ENCODE measurements around the gene ADIPOR1. TPM values are rescaled to one million over a fixed set of nuclear protein-coding genes. Genes with fewer than 3 reads are reported as not detected.

Gene ADIPOR1
- total RNA-seq, 2 experiments from 2014 or later, result 49.4 to 57.4 TPM

GRCh38 chr1:203002951-203003350, 44.8 kb upstream of the ADIPOR1 start:
- no peak for TF ChIP-seq CTCF (conservative IDR thresholded peaks at IDR 0.05; ENCODE audit: low read length)
- TF ChIP-seq EZH2phosphoT487 (IDR thresholded peaks at IDR 0.05; ENCODE audit: borderline replicate concordance, low read depth, low read length), result no peak
- Histone ChIP-seq H3K79me2 (ENCODE audit: insufficient read depth, low read depth, low read length) (peaks cover 6% of the 10 kb centered on the region), H3K9me3 (ENCODE audit: low read length) (no peaks in the 10 kb centered on the region), H3K27ac (ENCODE audit: low read depth, low read length, poor library complexity, severe bottlenecking) (no peak overlapping the region), H3K4me2 (ENCODE audit: low read length) (no peak overlapping the region), H4K20me1 (ENCODE audit: insufficient read depth, low read length) (peaks cover 3% of the 10 kb centered on the region; the same call in 1 of the 2 replicates), H2AFZ (ENCODE audit: low read length) (no peak overlapping the region), H3K9me2 (ENCODE audit: insufficient read depth, low read length) (no peaks in the 10 kb centered on the region), H3K4me1 (ENCODE audit: insufficient read depth, low read length, poor library complexity, severe bottlenecking) (peaks cover 23% of the 10 kb centered on the region), H3K36me3 (ENCODE audit: insufficient read depth, low read length) (no peaks in the 10 kb centered on the region), H3K4me3 (ENCODE audit: low read depth, low read length, poor library complexity, severe bottlenecking) (no peak overlapping the region)
- intact Hi-C loops (cut with micrococcal nuclease; ENCODE audit: unreplicated experiment), result loop anchor here (10.0 kb wide), 2 partner anchors 388 to 658 kb away; partner anchors contain the start of genes PPP1R12B and UBE2T
- no peak for DNase-seq (ENCODE audit: low spot score)
- CTCF ChIA-PET (ENCODE audit: unreplicated experiment), result no interaction called here
- POLR2A ChIA-PET, result no interaction called here
- BruUV-seq (replicated peaks), result no TSS peak

GRCh38 chr1:203001986-203002385, 43.9 kb upstream of the ADIPOR1 start:
- no peaks in the 10 kb centered on the region for H3K36me3 ChIP-seq (ENCODE audit: insufficient read depth, low read length)
- no peak overlapping the region for H2AFZ ChIP-seq (ENCODE audit: low read length)
- TF ChIP-seq EZH2phosphoT487 (IDR thresholded peaks at IDR 0.05; ENCODE audit: borderline replicate concordance, low read depth, low read length), result no peak
- TF ChIP-seq CTCF (conservative IDR thresholded peaks at IDR 0.05; ENCODE audit: low read length), result no peak
- no peak overlapping the region for H3K4me2 ChIP-seq (ENCODE audit: low read length)
- H3K4me3 ChIP-seq (ENCODE audit: low read depth, low read length, poor library complexity, severe bottlenecking), result no peak overlapping the region
- no TSS peak for BruUV-seq (replicated peaks)
- H3K79me2 ChIP-seq (ENCODE audit: insufficient read depth, low read depth, low read length), result no peaks in the 10 kb centered on the region
- H3K9me3 ChIP-seq (ENCODE audit: low read length), result no peaks in the 10 kb centered on the region
- intact Hi-C loops (cut with micrococcal nuclease; ENCODE audit: unreplicated experiment), result loop anchor here (10.0 kb wide), 2 partner anchors 387 to 657 kb away; partner anchors contain the start of genes PPP1R12B and UBE2T
- no peaks in the 10 kb centered on the region for H3K9me2 ChIP-seq (ENCODE audit: insufficient read depth, low read length)
- ChIA-PET CTCF (ENCODE audit: unreplicated experiment) (no interaction called here), POLR2A (interaction anchor here (0.6 to 0.7 kb wide), 2 partner anchors 19 to 24 kb away, joined by 3 to 4 read pairs; no protein-coding TSS in a partner anchor)
- H4K20me1 ChIP-seq (ENCODE audit: insufficient read depth, low read length), result no peaks in the 10 kb centered on the region
- H3K4me1 ChIP-seq (ENCODE audit: insufficient read depth, low read length, poor library complexity, severe bottlenecking), result peaks cover 23% of the 10 kb centered on the region
- no peak overlapping the region for H3K27ac ChIP-seq (ENCODE audit: low read depth, low read length, poor library complexity, severe bottlenecking)
- DNase-seq (ENCODE audit: low spot score), result no peak

- H3K4me3 ChIP-seq (ENCODE audit: low read depth, low read length, poor library complexity, severe bottlenecking), result no peak overlapping the region
- H3K9me3 ChIP-seq (ENCODE audit: low read length), result no peaks in the 10 kb centered on the region
- peaks cover 16% of the 10 kb centered on the region for H3K4me1 ChIP-seq (ENCODE audit: insufficient read depth, low read length, poor library complexity, severe bottlenecking)
- no peak overlapping the region for H3K4me2 ChIP-seq (ENCODE audit: low read length)
- no TSS peak for BruUV-seq (replicated peaks)
- no peaks in the 10 kb centered on the region for H4K20me1 ChIP-seq (ENCODE audit: insufficient read depth, low read length)
- TF ChIP-seq EZH2phosphoT487 (IDR thresholded peaks at IDR 0.05; ENCODE audit: borderline replicate concordance, low read depth, low read length) (no peak), CTCF (conservative IDR thresholded peaks at IDR 0.05; ENCODE audit: low read length) (no peak)
- H3K36me3 ChIP-seq (ENCODE audit: insufficient read depth, low read length), result no peaks in the 10 kb centered on the region
- H3K9me2 ChIP-seq (ENCODE audit: insufficient read depth, low read length), result no peaks in the 10 kb centered on the region
- H2AFZ ChIP-seq (ENCODE audit: low read length), result peak overlapping the region; percentile 76; the same call in 1 of the 2 replicates
- ChIA-PET POLR2A (no interaction called here), CTCF (ENCODE audit: unreplicated experiment) (interaction anchor here (1.1 kb wide), 1 partner anchor 40 kb away, joined by 3 read pairs; no protein-coding TSS in a partner anchor)
- peak overlapping the region; percentile 65 for H3K27ac ChIP-seq (ENCODE audit: low read depth, low read length, poor library complexity, severe bottlenecking)
- intact Hi-C loops (cut with micrococcal nuclease; ENCODE audit: unreplicated experiment), result loop anchor here (10.0 kb wide), 2 partner anchors 386 to 656 kb away; partner anchors contain the start of genes PPP1R12B and UBE2T
- no peak for DNase-seq (ENCODE audit: low spot score)
- H3K79me2 ChIP-seq (ENCODE audit: insufficient read depth, low read depth, low read length), result no peaks in the 10 kb centered on the region
These were observed 42.3 kb upstream of the ADIPOR1 start for GRCh38 chr1:203000217-203000944.
